Measurements from ENCODE around the gene RCN1.
"Not testable (repeated sequence)": the region's sequence is repeated elsewhere in the genome, so short reads cannot be mapped to it uniquely, and the experiment has no call there.

Gene RCN1

GRCh38 chr11:32113200-32113919 is 22.5 kb downstream of the RCN1 start:
- DNase-seq = no peak

- DNase-seq = no peak
Measured at GRCh38 chr11:32113920-32114203, 23.0 kb downstream of the RCN1 start.

- no peak for DNase-seq
Measured at GRCh38 chr11:32115446-32115845, 24.6 kb downstream of the RCN1 start.

- DNase-seq = no peak
Measured at GRCh38 chr11:32116668-32117067, 25.8 kb downstream of the RCN1 start.

GRCh38 chr11:32118025-32118974 is 27.4 kb downstream of the RCN1 start:
- peak; percentile 51 for DNase-seq

- not testable (repeated sequence) for DNase-seq
Measured at GRCh38 chr11:32119139-32119538, 28.3 kb downstream of the RCN1 start.

- no peak for DNase-seq
Measured at GRCh38 chr11:32121012-32121411, 30.1 kb downstream of the RCN1 start.

- DNase-seq = no peak
Measured at GRCh38 chr11:32122200-32122599, 31.3 kb downstream of the RCN1 start.

- no peak for DNase-seq
Measured at GRCh38 chr11:32131321-32131720, 40.4 kb downstream of the RCN1 start.

- no peak for DNase-seq
Measured at GRCh38 chr11:32136657-32137056, 45.8 kb downstream of the RCN1 start.

GRCh38 chr11:32137263-32137662 is 46.4 kb downstream of the RCN1 start:
- peak; percentile 96 for DNase-seq

GRCh38 chr11:32137869-32138268 is 47.0 kb downstream of the RCN1 start:
- no peak for DNase-seq

GRCh38 chr11:32138902-32139301 is 48.0 kb downstream of the RCN1 start:
- DNase-seq = no peak

GRCh38 chr11:32139896-32140520 is 49.1 kb downstream of the RCN1 start:
- DNase-seq = no peak

GRCh38 chr11:32141745-32142546 is 51.1 kb downstream of the RCN1 start:
- no peak for DNase-seq

GRCh38 chr11:32143378-32143777 is 52.5 kb downstream of the RCN1 start:
- DNase-seq = no peak

GRCh38 chr11:32145282-32145681 is 54.4 kb downstream of the RCN1 start:
- DNase-seq = no peak

GRCh38 chr11:32148895-32149294 is 58.0 kb downstream of the RCN1 start:
- DNase-seq = no peak

- no peak for DNase-seq
Measured at GRCh38 chr11:32149748-32150147, 58.9 kb downstream of the RCN1 start.

GRCh38 chr11:32151027-32151426 is 60.2 kb downstream of the RCN1 start:
- no peak for DNase-seq

- no peak for DNase-seq
Measured at GRCh38 chr11:32152216-32152615, 61.3 kb downstream of the RCN1 start.

GRCh38 chr11:32152821-32153220 is 61.9 kb downstream of the RCN1 start:
- DNase-seq = no peak

GRCh38 chr11:32153747-32154146 is 62.9 kb downstream of the RCN1 start:
- DNase-seq = no peak

Data from fibroblast of skin of scalp (primary cell).